A549 (cell line): ENCODE data around the gene VPS41. TPM values are rescaled to one million over a fixed set of nuclear protein-coding genes. Genes with fewer than 3 reads are reported as not detected.

Experiments
- ATAC-seq, 2 experiments: fragments of 200-7000 bp in 1 of 2; fragments of >200 bp in 1 of 2; cut with Nextera tagmentation in 1 of 2; cut with Tn5 transposase in 1 of 2; 3 replicates each; pipeline versions ENCODE4 v1.8.0 to v1.9.1; 2018 to 2020; ENCODE audit warnings: mild to moderate bottlenecking in 1 of 2, moderate library complexity in 1 of 2
- CTCF ChIA-PET: fragments of 300-600 bp; sonication (Branson Sonifier 250); formaldehyde crosslinking; extraction: SDS; loops from one replicate; lab custom pipeline; 2021; ENCODE audit warnings: antibody characterized with exemption, inconsistent platforms; lab: Yijun Ruan, JAX
- POLR2A ChIA-PET: fragments of 350-600 bp; formaldehyde crosslinking; extraction: SDS; loops from one replicate; lab custom pipeline; 2021; ENCODE audit warnings: antibody characterized with exemption, inconsistent platforms; lab: Yijun Ruan, JAX
- DNase-seq, 2 experiments: peaks; one replicate each; pipeline versions ENCODE4 v3.0.0 to v3.0.0-alpha.2; 2011 to 2016; ENCODE audit warnings: low read depth in 1 of 2, low spot score in 1 of 2
- FAIRE-seq: peaks from 2 replicates; lab custom pipeline; 2011; peaks lifted over from hg19 to GRCh38; lab: Jason Lieb, UNC
- H3K27ac ChIP-seq, 2 experiments: fragments of >200 bp; sonication (Bioruptor Twin); formaldehyde crosslinking; 3 replicates each; pipeline ENCODE4 v1.5.1; 2016 to 2017
- H3K4me1 ChIP-seq: fragments of >200 bp; sonication (Bioruptor Twin); formaldehyde crosslinking; 3 replicates; pipeline ENCODE4 v1.6.1; 2016
- H3K4me2 ChIP-seq: fragments of >200 bp; sonication (Bioruptor Twin); formaldehyde crosslinking; 3 replicates; pipeline ENCODE4 v1.6.1; 2016
- H3K4me3 ChIP-seq: fragments of >200 bp; sonication (Bioruptor Twin); formaldehyde crosslinking; 3 replicates; pipeline ENCODE4 v1.5.1; 2016
- H3K9me3 ChIP-seq: fragments of >200 bp; sonication (Bioruptor Twin); formaldehyde crosslinking; 3 replicates; pipeline ENCODE4 v1.6.1; 2016
- ESRRA ChIP-seq: fragments of 150-350 bp; IDR thresholded peaks from 2 replicates; pipeline ENCODE4 v1.6.1; 2014; ENCODE audit warnings: mild to moderate bottlenecking, low read length, borderline replicate concordance
- FOSL2 ChIP-seq, 2 experiments: fragments of 450-650 bp in 1 of 2; fragments of >200 bp in 1 of 2; sonication (Bioruptor Twin) in 1 of 2; formaldehyde crosslinking; IDR thresholded peaks; 2 replicates each; pipeline versions ENCODE4 v1.5.0 to v1.6.1; 2016 to 2020; ENCODE audit warnings: mild to moderate bottlenecking in 1 of 2, moderate library complexity in 1 of 2
- FOXS1 ChIP-seq: fragments of 250-450 bp; sonication (Bioruptor Pico); IDR thresholded peaks from 2 replicates; pipeline ENCODE4 v1.5.0; 2020; ENCODE audit warnings: mild to moderate bottlenecking, moderate library complexity
- GATA3 ChIP-seq: IDR thresholded peaks from 2 replicates; pipeline ENCODE4 v1.6.1; 2012; ENCODE audit warnings: borderline replicate concordance
- HOXA7 ChIP-seq: fragments of 250-450 bp; sonication (Bioruptor Pico); IDR thresholded peaks from 2 replicates; pipeline ENCODE4 v1.5.0; 2020; ENCODE audit warnings: mild to moderate bottlenecking, moderate library complexity
- JUNB ChIP-seq: fragments of >200 bp; sonication (Bioruptor Twin); formaldehyde crosslinking; IDR thresholded peaks from 2 replicates; pipeline ENCODE4 v1.6.1; 2016
- NFE2L2 ChIP-seq: fragments of 150-350 bp; conservative IDR thresholded peaks from 2 replicates; pipeline ENCODE4 v1.6.1; 2014; ENCODE audit warnings: low read length
- PHF8 ChIP-seq: fragments of 200-600 bp; sonication (generic); IDR thresholded peaks from 2 replicates; pipeline ENCODE4 v1.6.1; 2016; ENCODE audit warnings: low read depth, mild to moderate bottlenecking, antibody characterized with exemption, moderate library complexity, borderline replicate concordance
- RCOR1 ChIP-seq: fragments of 150-350 bp; IDR thresholded peaks from 2 replicates; pipeline ENCODE4 v1.6.1; 2014; ENCODE audit warnings: antibody characterized with exemption, low read length, low read depth
- SREBF2 ChIP-seq: fragments of 450-650 bp; IDR thresholded peaks from 2 replicates; pipeline ENCODE4 v1.6.1; 2014; ENCODE audit warnings: mild to moderate bottlenecking, moderate library complexity
- ZSCAN20 ChIP-seq: fragments of 250-450 bp; sonication (Bioruptor Pico); IDR thresholded peaks from 2 replicates; pipeline ENCODE4 v1.8.0; 2022; ENCODE audit warnings: mild to moderate bottlenecking, moderate library complexity
- WGBS: methylation state at CpG from one replicate; pipeline ENCODE4 v1.1.6; 2017; ENCODE audit errors: missing lambda C conversion rate; 5-methylcytosine and 5-hydroxymethylcytosine counted together
- polyA plus RNA-seq, 4 experiments: library from polyadenylated mRNA; depleted of rRNA in 3 of 4; stranded (reverse); fragments of >200 nt; fragmentation: RNase III in 1 of 4; extraction: RNeasy Plus Mini Kit Qiagen cat#74134 plus additional on column Dnase treatment in 1 of 4; gene quantifications; 2 replicates in 3 of 4; 3 replicates in 1 of 4; pipeline ENCODE4 v1.2.3, GENCODE V29; 2011 to 2017
- TF ChIP-seq, protein P1 (sequence below): fragments of 250-450 bp; sonication (Bioruptor Pico); IDR thresholded peaks from 2 replicates; pipeline ENCODE4 v1.5.0; 2021; ENCODE audit warnings: mild to moderate bottlenecking, moderate library complexity, borderline replicate concordance
- TF ChIP-seq, protein P2 (sequence below): fragments of 450-650 bp; IDR thresholded peaks from 2 replicates; pipeline ENCODE4 v1.6.1; 2014; ENCODE audit warnings: antibody characterized with exemption
- TF ChIP-seq, protein P3 (sequence below): IDR thresholded peaks from 2 replicates; pipeline ENCODE4 v1.6.1; 2012

VPS41 gene
- polyA plus RNA-seq, 2 of the 4 experiments (the other 2 are of a cell fraction) = 24.6 to 59.9 TPM

DNA sequence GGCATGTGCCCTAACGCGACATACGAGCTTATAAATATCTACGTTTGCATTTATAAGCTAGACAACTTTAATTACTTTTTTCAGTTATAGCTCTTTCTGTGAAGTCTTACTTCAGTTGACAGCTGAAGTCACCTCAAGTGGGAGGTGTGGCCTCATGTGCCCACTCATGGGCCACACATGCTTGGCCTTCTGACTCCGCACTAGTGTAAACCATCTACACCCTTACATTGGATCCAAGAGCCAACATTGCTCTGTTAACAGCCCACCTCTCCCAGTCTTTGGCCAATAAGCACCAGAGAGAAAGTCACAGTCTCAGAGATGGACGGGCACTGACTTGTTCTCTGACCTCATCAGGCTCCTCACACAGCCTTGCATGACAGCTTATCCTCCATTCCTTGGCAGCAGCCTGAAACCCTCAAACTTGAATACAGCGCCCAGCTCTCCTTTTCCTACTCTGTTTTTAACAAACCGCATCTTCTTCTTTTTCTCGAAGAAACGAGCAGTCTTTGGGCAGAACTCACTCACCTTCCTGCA is 206.9 kb downstream of the VPS41 start:
- Histone ChIP-seq H3K9me3 (no peaks in the 10 kb centered on the region), H3K4me2 (no peak overlapping the region), H3K4me3 (no peak overlapping the region), H3K4me1 (no peaks in the 10 kb centered on the region), H3K27ac (no peak overlapping the region)
- POLR2A ChIA-PET = no interaction called here
- TF ChIP-seq ESRRA (no peak), FOXS1 (CRISPR knock-in tag) (no peak)
- TF ChIP-seq, protein P1, sequence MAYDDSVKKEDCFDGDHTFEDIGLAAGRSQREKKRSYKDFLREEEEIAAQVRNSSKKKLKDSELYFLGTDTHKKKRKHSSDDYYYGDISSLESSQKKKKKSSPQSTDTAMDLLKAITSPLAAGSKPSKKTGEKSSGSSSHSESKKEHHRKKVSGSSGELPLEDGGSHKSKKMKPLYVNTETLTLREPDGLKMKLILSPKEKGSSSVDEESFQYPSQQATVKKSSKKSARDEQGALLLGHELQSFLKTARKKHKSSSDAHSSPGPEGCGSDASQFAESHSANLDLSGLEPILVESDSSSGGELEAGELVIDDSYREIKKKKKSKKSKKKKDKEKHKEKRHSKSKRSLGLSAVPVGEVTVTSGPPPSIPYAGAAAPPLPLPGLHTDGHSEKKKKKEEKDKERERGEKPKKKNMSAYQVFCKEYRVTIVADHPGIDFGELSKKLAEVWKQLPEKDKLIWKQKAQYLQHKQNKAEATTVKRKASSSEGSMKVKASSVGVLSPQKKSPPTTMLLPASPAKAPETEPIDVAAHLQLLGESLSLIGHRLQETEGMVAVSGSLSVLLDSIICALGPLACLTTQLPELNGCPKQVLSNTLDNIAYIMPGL (CRISPR knock-in tag) = no peak
- FAIRE-seq = no peak
- DNase-seq = no peak
- CTCF ChIA-PET = no interaction called here
- no peak; a peak in 3 of 6 replicates for ATAC-seq
- WGBS = 67% methylated on average over 10 of the region's 10 CpGs

DNA sequence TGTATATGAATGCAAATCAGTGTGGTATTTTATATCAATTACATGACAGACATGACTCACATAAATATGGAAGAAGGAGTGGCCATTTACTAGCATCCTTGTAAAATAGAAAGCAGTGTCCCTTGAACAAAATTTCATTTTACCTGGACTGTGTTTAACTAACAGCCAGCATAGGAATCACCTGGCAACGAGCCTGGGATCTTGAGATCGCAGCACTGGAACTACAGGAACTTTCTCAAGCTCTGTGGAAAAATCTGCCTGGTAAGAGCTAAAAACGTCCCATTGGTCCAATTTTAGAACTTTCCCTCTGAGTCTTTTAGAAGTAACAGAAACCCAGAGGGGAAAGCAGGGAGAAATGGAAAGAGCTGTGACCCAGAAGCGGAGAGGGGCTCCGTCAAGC is 208.9 kb downstream of the VPS41 start:
- POLR2A ChIA-PET = no interaction called here
- 34% methylated on average over 5 of the region's 5 CpGs for WGBS
- no peak overlapping the region for H3K4me2 ChIP-seq
- TF ChIP-seq JUNB (no peak), PHF8 (no peak), HOXA7 (CRISPR knock-in tag) (no peak), SREBF2 (no peak), NFE2L2 (no peak), GATA3 (no peak), RCOR1 (no peak), ESRRA (no peak), ZSCAN20 (CRISPR knock-in tag) (no peak)
- TF ChIP-seq, protein P1 (CRISPR knock-in tag) = no peak
- TF ChIP-seq, protein P2, sequence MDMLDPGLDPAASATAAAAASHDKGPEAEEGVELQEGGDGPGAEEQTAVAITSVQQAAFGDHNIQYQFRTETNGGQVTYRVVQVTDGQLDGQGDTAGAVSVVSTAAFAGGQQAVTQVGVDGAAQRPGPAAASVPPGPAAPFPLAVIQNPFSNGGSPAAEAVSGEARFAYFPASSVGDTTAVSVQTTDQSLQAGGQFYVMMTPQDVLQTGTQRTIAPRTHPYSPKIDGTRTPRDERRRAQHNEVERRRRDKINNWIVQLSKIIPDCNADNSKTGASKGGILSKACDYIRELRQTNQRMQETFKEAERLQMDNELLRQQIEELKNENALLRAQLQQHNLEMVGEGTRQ = no peak
- TF ChIP-seq, protein P3, sequence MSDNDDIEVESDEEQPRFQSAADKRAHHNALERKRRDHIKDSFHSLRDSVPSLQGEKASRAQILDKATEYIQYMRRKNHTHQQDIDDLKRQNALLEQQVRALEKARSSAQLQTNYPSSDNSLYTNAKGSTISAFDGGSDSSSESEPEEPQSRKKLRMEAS = no peak
- TF ChIP-seq, all 56 proteins: peak for 0
- Histone ChIP-seq H3K4me3 (no peak overlapping the region), H3K4me1 (no peaks in the 10 kb centered on the region), H3K27ac (no peak overlapping the region), H3K9me3 (no peaks in the 10 kb centered on the region)
- no peak for DNase-seq
- FAIRE-seq = no peak
- no peak for ATAC-seq
- CTCF ChIA-PET = no interaction called here

DNA sequence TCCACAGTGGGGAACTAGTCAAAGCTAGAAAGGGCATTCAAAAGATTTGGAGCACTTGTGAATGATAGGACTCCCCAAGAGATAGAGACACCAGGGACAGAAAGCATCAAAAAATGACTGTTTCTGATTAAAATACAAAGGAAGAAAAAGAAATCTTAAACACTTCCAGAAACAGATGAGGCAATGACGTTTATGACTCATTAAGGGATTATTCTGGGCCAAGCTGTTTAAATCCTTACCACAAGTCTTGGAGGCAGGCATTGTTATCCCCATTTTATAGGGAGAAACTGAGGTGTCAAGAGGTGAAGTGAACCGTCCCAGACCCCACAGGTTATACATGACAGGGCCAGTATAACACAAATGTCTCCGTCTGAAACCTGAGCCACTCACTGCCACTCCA is 209.5 kb downstream of the VPS41 start:
- CTCF ChIA-PET = no interaction called here
- Histone ChIP-seq H3K4me1 (no peaks in the 10 kb centered on the region), H3K4me2 (no peak overlapping the region), H3K4me3 (no peak overlapping the region), H3K9me3 (no peaks in the 10 kb centered on the region), H3K27ac (no peak overlapping the region)
- no peak for DNase-seq
- ATAC-seq = no peak
- no peak for FAIRE-seq
- TF ChIP-seq FOSL2 (IDR thresholded peaks at IDR 0.05) = no peak
- TF ChIP-seq FOSL2 (CRISPR knock-in tag; IDR thresholded peaks at IDR 0.05) = peak; percentile 3; the same call in 1 of the 2 replicates
- TF ChIP-seq PHF8 = no peak
- POLR2A ChIA-PET = no interaction called here
- WGBS = 6% methylated on average over 3 of the region's 3 CpGs
